HG03520 (cell line): ENCODE data around the gene NBEAL1.
"Not testable (repeated sequence)": the region's sequence is repeated elsewhere in the genome, so short reads cannot be mapped to it uniquely, and the experiment has no call there.

Experiments used
- ATAC-seq: cut with Tn5 transposase; IDR thresholded peaks from one replicate; pipeline ENCODE4 v1.9.1; 2021; ENCODE audit warnings: mild to moderate bottlenecking, moderate library complexity; ENCODE audit not compliant: unreplicated experiment

NBEAL1 gene

DNA sequence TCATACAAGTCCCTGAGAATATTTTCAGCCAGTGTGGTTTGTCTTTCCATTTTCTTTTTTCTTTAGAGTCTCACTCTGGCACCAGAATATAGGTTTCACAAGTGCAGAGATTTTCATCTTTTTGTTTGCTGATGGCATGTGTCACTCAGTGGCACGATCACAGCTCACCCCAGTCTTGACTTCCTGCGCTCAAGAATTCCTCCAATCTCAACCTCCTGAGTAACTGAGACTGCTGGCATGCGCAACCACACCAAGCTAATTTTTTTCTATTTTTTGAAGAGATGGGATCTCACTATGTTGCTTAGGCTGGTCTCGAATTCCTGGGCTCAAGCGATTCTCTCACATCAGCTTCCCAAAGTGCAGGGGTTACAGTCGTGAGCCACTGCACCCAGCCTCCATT lies 23.9 kb downstream of the NBEAL1 start:
- ATAC-seq, result no peak

- not testable (repeated sequence) for ATAC-seq
Measured at GRCh38 chr2:203039211-203039610, 24.5 kb downstream of the NBEAL1 start.

- ATAC-seq, result no peak
Measured at GRCh38 chr2:203040966-203041521, 26.4 kb downstream of the NBEAL1 start.

DNA sequence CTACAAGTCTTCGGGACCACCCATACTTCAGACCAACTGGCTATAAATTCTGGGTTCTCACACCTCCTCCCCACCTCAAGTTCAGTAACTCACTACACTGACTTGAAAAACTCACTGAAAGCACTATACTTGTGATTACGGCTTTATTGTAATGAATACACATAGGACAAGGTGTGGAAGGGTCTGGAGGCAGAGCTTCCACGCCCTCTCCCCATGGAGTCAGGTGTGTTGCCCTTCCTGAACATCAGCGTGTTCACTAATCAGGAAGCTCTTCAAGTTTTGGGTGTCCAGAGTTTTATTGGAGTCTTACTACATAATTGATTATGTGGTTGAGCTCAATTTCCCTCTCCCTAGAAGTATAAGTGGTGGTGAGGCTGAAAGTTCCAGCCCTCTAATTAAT lies 27.5 kb downstream of the NBEAL1 start:
- ATAC-seq, result no peak

DNA sequence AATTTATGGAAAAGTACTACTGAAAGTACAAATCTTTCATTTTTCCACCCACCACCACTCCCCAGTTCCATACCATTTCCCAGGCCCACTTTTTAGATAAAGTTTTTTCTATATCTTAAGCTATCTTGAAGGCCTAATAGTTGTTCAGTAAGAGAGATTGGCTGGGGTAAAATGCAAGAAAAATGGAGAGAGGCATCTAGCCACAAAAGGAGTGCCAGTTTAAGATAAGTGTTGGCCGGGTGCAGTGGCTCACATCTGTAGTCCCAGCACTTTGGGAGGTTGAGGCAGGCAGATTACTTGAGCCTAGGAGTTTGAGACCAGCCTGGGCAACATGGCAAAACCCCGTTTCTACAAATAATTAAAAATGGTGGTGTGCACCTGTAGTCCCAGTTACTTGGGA lies 28.6 kb downstream of the NBEAL1 start:
- ATAC-seq, result no peak

DNA sequence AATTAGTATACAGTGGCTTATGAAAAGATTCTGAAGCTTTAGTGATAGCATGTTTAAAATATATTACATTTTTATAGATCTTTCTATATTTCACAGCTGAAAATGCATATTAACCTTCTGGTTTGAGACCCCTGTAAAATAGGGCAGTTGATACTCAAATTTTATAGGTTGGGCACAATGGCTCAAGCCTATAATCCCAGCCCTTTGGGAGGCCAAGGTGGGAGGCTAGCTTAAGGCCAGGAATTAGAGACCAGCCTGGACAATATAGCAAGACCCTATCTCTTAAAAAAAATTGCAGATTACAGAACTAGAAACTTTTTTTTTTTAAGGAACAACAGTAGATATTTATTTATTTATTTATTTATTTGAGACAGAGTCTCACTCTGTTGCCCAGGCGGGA lies 31.2 kb downstream of the NBEAL1 start:
- no peak for ATAC-seq

DNA sequence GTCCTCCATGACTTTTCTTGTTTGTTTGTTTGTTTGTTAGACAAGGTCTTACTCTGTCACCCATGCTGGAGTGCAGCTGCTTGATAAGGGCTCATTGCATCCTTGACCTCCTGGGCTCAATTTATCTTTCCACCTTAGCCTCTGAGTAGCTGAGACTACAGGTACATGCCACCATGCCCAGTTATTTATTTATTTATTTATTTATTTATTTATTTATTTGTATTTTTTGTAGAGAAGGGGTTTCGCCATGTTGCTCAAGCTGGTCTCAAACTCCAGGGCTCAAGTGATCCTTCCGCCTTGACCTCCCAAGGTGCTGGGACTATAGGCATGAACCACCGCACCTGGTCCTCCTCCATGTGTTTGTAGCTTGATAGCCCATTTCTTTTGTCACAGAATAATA lies 37.9 kb downstream of the NBEAL1 start:
- no peak for ATAC-seq

GRCh38 chr2:203059567-203060240 lies 45.0 kb downstream of the NBEAL1 start:
- ATAC-seq, result no peak

GRCh38 chr2:203061346-203061745 lies 46.7 kb downstream of the NBEAL1 start:
- no peak for ATAC-seq

- no peak for ATAC-seq
Measured at GRCh38 chr2:203062126-203062525, 47.5 kb downstream of the NBEAL1 start.

DNA sequence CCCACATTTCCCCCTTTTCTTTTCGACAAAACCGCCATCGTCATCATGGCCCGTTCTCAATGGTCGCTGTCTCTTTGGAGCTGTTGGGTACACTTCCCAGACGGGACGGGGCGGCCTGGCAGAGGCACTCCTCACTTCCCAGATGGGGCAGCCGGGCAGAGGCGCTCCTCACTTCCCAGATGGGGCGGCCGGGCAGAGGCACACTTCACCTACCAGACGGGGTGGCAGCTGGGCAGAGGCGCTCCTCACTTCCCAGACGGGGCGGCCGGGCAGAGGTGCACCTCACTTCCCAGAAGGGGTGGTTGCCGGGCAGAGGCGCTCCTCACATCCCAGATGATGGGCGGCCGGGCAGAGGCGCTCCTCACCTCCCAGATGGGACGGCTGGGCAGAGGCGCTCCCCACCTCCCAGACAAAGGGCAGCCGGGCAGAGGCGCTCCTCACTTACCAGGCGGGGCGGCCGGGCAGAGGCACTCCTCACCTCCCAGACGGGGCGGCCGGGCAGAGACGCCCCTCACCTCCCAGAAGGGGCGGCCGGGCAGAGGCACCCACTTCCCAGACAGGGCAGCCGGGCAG lies 51.9 kb downstream of the NBEAL1 start:
- not testable (repeated sequence) for ATAC-seq

GRCh38 chr2:203070701-203071100 lies 56.0 kb downstream of the NBEAL1 start:
- ATAC-seq, result no peak

DNA sequence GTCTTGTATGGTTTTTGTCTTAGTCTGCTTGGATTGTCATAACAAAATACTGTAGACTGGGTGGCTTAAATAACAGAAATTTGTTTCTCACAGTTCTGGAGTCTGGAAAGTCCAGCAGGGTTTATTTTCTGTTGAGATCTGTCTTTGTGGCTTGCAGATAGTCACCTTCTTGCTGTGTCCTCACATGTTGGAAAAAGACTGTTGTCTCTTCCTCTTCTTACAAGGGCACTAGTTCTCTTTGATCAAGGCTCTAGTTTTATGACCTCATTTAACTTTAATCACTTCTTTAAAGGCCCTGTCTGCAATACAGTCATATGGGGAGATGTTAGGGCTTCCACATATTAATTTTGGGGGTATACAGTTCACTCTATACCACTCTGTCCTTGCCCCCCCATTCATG lies 56.5 kb downstream of the NBEAL1 start:
- ATAC-seq, result no peak

DNA sequence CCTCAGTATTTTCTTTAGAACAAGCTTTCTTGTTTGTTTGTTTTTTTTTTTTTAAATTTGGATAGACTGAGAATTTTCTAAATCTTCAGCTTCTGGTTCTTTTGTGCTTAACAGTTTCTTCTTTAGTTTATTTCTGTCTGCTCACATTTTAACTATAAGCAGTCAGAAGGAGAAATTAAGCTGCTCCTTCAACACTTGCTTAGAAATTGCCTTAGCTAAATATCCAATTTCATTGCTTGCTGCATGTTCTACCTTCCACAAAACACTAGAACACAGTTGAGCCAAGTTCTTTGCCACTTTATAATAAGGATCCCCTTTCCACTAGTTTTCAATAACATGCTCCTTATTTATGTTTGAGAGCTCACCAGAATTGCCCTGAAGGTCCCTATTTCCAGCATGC lies 57.7 kb downstream of the NBEAL1 start:
- no peak for ATAC-seq

DNA sequence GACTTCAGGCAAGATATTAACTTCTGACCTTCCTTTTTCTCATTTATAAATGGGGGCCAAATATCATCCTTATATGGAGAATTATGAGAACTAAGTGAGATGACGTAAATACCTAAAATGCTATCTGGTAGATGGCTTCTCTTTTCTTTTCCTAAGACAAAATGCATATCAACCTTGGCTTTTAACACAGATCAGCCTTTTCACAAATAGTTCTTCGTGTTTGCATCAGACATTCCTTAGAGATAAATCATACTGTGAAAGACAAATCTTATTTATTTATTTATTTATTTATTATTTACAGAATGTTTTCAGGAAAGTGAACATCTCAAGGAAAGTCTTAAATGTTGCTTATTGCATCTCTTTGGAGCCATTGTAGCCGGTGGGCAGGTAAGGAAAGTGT lies 62.8 kb downstream of the NBEAL1 start:
- ATAC-seq, result no peak

GRCh38 chr2:203080447-203081045 lies 65.9 kb downstream of the NBEAL1 start:
- no peak for ATAC-seq

DNA sequence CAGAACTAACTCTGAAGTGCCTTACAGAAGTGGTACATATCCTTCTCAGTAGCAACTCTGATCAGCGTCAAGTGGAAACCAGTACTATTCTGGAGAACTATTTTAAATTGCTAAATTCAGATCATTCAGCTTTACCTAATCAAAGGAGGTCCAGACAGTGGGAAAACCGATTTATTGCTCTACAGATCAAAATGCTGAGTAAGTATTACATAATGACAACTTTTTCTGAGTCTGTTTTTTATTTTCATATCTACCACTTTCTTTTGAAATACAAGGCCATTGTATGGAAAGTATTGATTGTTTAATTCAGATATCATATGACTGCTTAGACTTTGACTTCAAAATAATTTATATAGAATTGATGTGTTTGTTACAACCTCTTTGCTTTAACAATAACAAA lies 68.7 kb downstream of the NBEAL1 start:
- ATAC-seq, result no peak

DNA sequence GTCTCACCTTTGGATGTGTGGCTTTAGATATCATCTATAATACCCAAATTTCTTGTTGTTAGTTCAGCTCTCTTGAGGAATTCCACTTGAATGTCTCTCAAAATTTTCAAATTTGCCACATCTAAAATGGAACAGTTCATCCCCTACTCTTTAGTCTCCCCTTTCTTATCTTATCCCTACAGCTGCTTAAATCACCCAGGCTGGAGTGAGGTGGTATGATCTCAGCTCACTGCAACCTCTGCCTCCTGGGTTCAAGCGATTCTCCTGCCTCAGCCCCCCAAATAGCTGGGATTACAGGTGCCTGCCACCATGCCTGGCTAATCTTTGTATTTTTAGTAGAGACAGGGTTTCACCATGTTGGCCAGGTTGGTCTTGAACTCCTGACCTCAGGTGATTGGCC lies 71.7 kb downstream of the NBEAL1 start:
- not testable (repeated sequence) for ATAC-seq

DNA sequence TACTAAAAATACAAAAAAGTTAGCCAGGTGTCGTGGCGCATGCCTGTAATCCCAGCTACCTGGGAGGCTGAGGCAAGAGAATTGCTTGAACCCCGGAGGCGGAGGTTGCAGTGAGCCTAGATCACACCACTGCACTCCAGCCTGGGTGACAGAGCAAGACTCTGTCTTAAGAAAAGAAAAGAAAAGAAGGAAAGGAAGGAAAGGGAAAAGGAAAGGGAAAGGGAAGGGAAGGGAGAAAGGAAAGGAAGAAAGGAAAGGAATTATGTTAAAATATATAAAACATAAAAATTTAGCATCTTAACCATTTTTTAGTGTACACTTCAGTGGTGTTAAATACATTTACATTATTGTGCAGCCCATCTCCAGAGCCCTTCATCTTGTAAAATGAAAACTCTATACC lies 76.0 kb downstream of the NBEAL1 start:
- ATAC-seq, result not testable (repeated sequence)

GRCh38 chr2:203097735-203098134 lies 83.1 kb downstream of the NBEAL1 start:
- ATAC-seq, result no peak

DNA sequence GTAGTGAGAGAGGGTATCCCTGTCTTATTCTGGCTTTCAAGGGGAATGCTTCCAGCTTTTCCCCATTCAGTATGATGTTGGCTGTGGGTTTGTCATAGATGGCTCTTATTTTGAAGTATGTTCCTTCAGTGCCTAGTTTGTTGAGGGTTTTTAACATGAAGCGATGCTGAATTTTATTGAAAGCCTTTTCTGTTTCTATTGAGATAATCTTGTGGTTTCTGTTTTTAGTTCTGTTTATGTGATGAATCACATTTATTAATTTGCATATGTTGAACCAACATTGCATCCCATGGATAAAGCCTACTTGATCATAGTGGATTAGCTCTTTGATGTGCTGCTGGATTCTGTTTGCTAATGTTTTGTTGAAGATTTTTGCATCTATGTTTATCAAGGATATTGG lies 87.7 kb downstream of the NBEAL1 start:
- not testable (repeated sequence) for ATAC-seq

DNA sequence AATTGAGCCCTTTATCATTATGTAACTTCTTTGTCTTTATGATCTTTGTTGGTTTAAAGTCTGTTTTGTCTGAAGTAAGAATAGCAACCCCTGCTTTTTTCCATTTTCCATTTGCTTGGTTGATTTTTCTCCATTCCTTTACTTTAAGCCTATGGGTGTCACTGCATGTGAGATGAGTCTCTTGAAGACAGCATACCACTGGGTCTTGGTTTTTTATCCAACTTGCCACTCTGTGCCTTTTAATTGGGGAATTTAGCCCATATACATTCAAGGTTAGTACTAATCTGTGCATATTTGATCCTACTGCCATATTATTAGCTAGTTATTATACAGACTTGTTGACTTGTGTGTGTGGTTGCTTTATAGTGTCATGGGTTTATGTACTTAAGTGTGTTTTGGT lies 89.6 kb downstream of the NBEAL1 start:
- ATAC-seq, result no peak
